Glutamatergic neuron (in vitro differentiated cells): ENCODE data around the gene ACTR3. TPM values are rescaled to one million over a fixed set of nuclear protein-coding genes. Genes with fewer than 3 reads are reported as not detected.

ENCODE experiments used
- DNase-seq: peaks from one replicate; pipeline ENCODE4 v3.0.0; 2022
- H3K27ac Mint-ChIP-seq: one replicate; pipeline ENCODE4 v1.8.0; 2020; ENCODE audit warnings: mild to moderate bottlenecking, mixed read lengths, inconsistent platforms; ENCODE audit not compliant: unreplicated experiment
- H3K27me3 Mint-ChIP-seq: one replicate; pipeline ENCODE4 v1.8.0; 2020; ENCODE audit warnings: mild to moderate bottlenecking, moderate library complexity, mixed read lengths, inconsistent platforms; ENCODE audit not compliant: unreplicated experiment
- H3K36me3 Mint-ChIP-seq: one replicate; pipeline ENCODE4 v1.8.0; 2020; ENCODE audit warnings: mild to moderate bottlenecking, mixed read lengths, inconsistent platforms; ENCODE audit not compliant: unreplicated experiment
- H3K4me1 Mint-ChIP-seq: one replicate; pipeline ENCODE4 v1.8.0; 2020; ENCODE audit warnings: mild to moderate bottlenecking, low read depth, mixed read lengths, inconsistent platforms; ENCODE audit not compliant: unreplicated experiment
- H3K4me3 Mint-ChIP-seq: one replicate; pipeline ENCODE4 v1.8.0; 2020; ENCODE audit warnings: mild to moderate bottlenecking, mixed read lengths, inconsistent platforms; ENCODE audit not compliant: unreplicated experiment
- H3K9me3 Mint-ChIP-seq: one replicate; pipeline ENCODE4 v1.8.0; 2020; ENCODE audit warnings: mild to moderate bottlenecking, moderate library complexity, mixed read lengths, inconsistent platforms; ENCODE audit not compliant: unreplicated experiment
- CTCF ChIP-seq: fragments of 200-600 bp; sonication (generic); IDR thresholded peaks from one replicate; pipeline ENCODE4 v1.5.0; 2021; ENCODE audit not compliant: partially characterized antibody, unreplicated experiment
- total RNA-seq: library from RNA; stranded (reverse); fragmentation: NEBNext Ultra II Directional; extraction: Animal tissue kit (Norgen Biotek cat#: 25700); gene quantifications from one replicate; pipeline ENCODE4 v1.2.1, GENCODE V29; 2021; ENCODE audit not compliant: unreplicated experiment

Gene ACTR3
- total RNA-seq, 1 donor from 2014 or later = 154 TPM

GRCh38 chr2:113863144-113863543 is 26.7 kb upstream of the ACTR3 start:
- no peak for DNase-seq
- no peaks in the 10 kb centered on the region for H3K4me1 Mint-ChIP-seq
- no peak for TF ChIP-seq CTCF
- no peak overlapping the region for H3K27ac Mint-ChIP-seq
- H3K4me3 Mint-ChIP-seq = no peak overlapping the region
- H3K27me3 Mint-ChIP-seq = no peaks in the 10 kb centered on the region
- no peaks in the 10 kb centered on the region for H3K36me3 Mint-ChIP-seq
- H3K9me3 Mint-ChIP-seq = no peaks in the 10 kb centered on the region

DNA sequence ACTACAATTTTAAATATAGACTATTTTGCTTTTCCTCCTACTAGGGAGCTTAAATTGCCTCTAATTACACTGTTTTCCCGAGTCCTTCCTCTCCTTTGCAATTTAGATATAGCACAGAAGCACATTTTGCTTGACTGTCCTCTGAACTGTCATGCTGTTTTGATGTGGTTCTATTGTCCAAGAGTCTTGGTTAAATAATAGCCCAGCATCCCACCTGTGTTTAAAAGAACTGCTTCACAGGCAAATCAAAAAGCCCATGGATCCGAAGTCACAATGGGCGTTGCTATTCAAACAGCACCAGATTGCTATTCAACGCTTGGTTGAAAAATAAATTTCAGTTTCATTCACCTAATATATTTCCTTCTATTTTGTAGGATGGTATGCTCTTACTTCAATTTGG is 22.3 kb upstream of the ACTR3 start:
- Mint-ChIP-seq H3K4me3 (no peak overlapping the region), H3K27me3 (peaks cover 2% of the 10 kb centered on the region), H3K4me1 (no peaks in the 10 kb centered on the region), H3K36me3 (no peaks in the 10 kb centered on the region), H3K27ac (no peak overlapping the region), H3K9me3 (no peaks in the 10 kb centered on the region)
- TF ChIP-seq CTCF = no peak
- DNase-seq = no peak

GRCh38 chr2:113869253-113869652 is 20.6 kb upstream of the ACTR3 start:
- TF ChIP-seq CTCF = no peak
- Mint-ChIP-seq H3K4me3 (no peak overlapping the region), H3K27ac (no peak overlapping the region), H3K36me3 (no peaks in the 10 kb centered on the region), H3K27me3 (peaks cover 2% of the 10 kb centered on the region), H3K9me3 (no peaks in the 10 kb centered on the region), H3K4me1 (no peaks in the 10 kb centered on the region)
- DNase-seq = no peak

- H3K4me3 Mint-ChIP-seq = no peak overlapping the region
- no peak for DNase-seq
- no peaks in the 10 kb centered on the region for H3K36me3 Mint-ChIP-seq
- no peaks in the 10 kb centered on the region for H3K9me3 Mint-ChIP-seq
- H3K27me3 Mint-ChIP-seq = peaks cover 5% of the 10 kb centered on the region
- no peaks in the 10 kb centered on the region for H3K4me1 Mint-ChIP-seq
- H3K27ac Mint-ChIP-seq = no peak overlapping the region
- TF ChIP-seq CTCF = no peak
Measured at GRCh38 chr2:113872201-113872600, 17.7 kb upstream of the ACTR3 start.

GRCh38 chr2:113873867-113874266 is 16.0 kb upstream of the ACTR3 start:
- Mint-ChIP-seq H3K4me3 (no peak overlapping the region), H3K27ac (no peak overlapping the region), H3K36me3 (no peaks in the 10 kb centered on the region), H3K4me1 (no peaks in the 10 kb centered on the region), H3K27me3 (peaks cover 5% of the 10 kb centered on the region), H3K9me3 (no peaks in the 10 kb centered on the region)
- DNase-seq = no peak
- TF ChIP-seq CTCF = no peak
